B cell (primary cell): ENCODE data around the gene AOC3.

ENCODE experiments used
- EZH2 ChIP-seq: IDR thresholded peaks from 2 replicates; pipeline ENCODE4 v1.6.1; 2012; ENCODE audit warnings: borderline replicate concordance, low read depth, mild to moderate bottlenecking, moderate library complexity, low read length; ENCODE audit not compliant: insufficient read depth, poor library complexity, severe bottlenecking
- TF ChIP-seq, protein P1 (sequence below): fragments of 200-600 bp; IDR thresholded peaks from one replicate; pipeline ENCODE4 v1.8.0; 2022; ENCODE audit warnings: antibody characterized with exemption, mild to moderate bottlenecking

DNA sequence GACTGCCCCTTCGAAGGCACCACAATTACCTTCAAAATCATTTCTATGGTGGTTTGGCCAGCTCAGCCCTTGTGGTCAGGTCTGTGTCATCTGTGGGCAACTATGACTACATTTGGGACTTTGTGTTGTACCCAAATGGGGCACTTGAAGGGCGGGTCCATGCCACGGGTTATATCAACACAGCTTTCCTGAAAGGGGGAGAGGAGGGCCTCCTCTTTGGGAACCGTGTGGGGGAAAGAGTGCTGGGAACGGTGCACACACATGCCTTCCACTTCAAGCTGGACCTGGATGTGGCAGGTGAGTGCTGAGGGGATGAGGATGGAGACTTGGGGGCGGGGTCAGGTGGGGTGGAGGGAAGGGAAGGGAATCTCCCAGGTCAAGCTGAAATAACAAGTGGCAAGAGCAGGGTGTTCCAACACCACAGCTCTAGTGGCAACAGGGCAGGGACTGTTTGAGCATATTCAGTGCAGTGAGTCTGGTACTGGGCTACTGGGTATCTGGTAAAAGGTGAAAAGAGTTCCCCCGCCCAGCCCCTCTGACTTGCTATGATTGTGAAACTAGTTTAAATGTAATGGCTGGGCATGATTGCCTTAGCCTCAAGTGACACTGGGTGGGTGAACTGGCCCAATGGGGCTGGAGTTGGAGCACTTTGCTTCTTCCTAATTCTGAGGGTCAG is 4.9 kb upstream of the AOC3 start:
- TF ChIP-seq EZH2 = no peak
- TF ChIP-seq, protein P1, sequence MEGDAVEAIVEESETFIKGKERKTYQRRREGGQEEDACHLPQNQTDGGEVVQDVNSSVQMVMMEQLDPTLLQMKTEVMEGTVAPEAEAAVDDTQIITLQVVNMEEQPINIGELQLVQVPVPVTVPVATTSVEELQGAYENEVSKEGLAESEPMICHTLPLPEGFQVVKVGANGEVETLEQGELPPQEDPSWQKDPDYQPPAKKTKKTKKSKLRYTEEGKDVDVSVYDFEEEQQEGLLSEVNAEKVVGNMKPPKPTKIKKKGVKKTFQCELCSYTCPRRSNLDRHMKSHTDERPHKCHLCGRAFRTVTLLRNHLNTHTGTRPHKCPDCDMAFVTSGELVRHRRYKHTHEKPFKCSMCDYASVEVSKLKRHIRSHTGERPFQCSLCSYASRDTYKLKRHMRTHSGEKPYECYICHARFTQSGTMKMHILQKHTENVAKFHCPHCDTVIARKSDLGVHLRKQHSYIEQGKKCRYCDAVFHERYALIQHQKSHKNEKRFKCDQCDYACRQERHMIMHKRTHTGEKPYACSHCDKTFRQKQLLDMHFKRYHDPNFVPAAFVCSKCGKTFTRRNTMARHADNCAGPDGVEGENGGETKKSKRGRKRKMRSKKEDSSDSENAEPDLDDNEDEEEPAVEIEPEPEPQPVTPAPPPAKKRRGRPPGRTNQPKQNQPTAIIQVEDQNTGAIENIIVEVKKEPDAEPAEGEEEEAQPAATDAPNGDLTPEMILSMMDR = no peak
